ENCODE results near the gene CDX2. TPM values are rescaled to one million over a fixed set of nuclear protein-coding genes. Genes with fewer than 3 reads are reported as not detected.

The CDX2 gene
- total RNA-seq, 2 experiments from 2014 or later = not detected

DNA sequence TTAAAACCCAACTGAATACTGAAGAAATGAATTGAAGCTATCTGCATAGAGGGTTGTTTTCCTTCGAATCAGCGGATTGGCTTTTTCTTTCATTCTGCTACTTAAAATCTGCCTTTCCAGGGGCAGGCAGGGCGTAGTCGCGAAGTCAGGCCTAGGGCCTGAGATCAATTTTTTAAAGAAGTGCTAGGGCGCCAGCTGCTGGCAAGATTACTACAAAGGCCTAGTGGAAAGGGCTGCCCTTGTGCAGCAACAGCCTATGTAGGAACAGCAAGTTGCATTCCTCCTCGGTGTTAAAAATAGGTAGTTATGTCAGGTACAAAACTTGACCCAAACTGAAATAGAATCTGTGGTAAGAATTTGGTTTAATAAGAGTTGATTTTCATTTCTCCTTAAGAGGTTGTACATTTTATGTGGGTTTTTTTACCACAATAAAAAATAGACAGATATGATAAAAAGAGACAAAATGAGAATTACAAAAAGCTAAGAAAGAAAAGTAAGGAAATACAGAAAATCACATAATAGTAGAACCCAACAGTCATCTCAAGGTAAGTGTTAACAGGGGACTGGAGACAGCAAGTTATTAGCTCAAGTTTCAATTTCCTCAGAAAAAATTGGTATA, 28.9 kb upstream of the CDX2 start:
- peak; percentile 67 for DNase-seq
- no peaks in the 10 kb centered on the region for H3K36me3 Mint-ChIP-seq (ENCODE audit: low read depth)
- POLR2A ChIA-PET = no interaction called here
- ATAC-seq = peak; percentile 71
- H3K4me1 Mint-ChIP-seq = peaks cover 4% of the 10 kb centered on the region
- CTCF ChIA-PET = interaction anchor here (0.8 to 1.5 kb wide), 6 partner anchors 12 to 172 kb away, joined by 3 to 6 read pairs (median 5); no protein-coding TSS in a partner anchor
- H3K27ac Mint-ChIP-seq = no peak overlapping the region
- intact Hi-C loops (cut with DNase I, micrococcal nuclease) = no loop called here
- H3K4me3 Mint-ChIP-seq = no peak overlapping the region
- no peaks in the 10 kb centered on the region for H3K27me3 Mint-ChIP-seq
- no peaks in the 10 kb centered on the region for H3K9me3 Mint-ChIP-seq (ENCODE audit: low read depth)

DNA sequence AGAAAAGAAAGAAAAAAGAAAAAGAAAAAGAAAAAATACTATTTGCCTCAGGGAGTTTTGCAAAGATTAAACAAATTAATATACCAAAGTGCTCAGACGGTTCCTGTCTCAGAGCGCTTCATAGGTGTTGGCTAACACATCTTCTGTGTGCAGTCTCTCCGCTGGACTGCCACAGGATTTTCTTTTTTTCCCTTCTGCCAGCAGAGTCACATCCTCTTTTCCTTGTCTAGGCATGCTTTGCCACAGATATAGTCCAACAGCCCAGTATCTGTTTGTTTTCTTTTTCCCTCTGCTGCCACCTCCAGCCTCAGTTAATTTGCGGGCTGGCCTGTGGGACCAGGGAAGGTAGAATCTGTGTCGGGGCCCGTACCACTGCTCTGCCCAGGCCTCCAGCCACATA, 22.8 kb upstream of the CDX2 start:
- no peak for DNase-seq
- Mint-ChIP-seq H3K27me3 (peaks cover 8% of the 10 kb centered on the region), H3K4me3 (no peak overlapping the region), H3K4me1 (no peaks in the 10 kb centered on the region), H3K9me3 (ENCODE audit: low read depth) (no peaks in the 10 kb centered on the region), H3K36me3 (ENCODE audit: low read depth) (no peaks in the 10 kb centered on the region), H3K27ac (no peak overlapping the region)
- ChIA-PET POLR2A (no interaction called here), CTCF (no interaction called here)
- no peak for ATAC-seq
- intact Hi-C loops (cut with DNase I, micrococcal nuclease) = no loop called here

DNA sequence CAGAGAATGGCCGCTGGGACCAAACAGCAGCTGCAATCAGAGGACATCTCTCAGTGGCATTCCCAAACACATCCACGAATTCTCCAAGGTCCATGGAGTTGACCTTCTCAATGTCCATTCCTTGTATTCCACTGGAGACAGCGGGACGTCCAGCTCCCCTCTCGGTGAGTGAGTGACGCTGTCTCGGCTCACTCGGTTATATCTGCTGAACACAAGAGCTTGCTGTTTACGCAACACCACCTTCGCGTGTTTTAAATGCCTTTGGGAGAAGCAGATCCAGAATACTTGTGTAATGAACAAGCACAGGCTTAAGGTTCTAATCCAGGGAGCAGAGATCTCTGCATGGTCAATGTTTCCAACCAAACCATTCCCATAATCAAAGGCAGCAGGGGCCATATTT, 19.4 kb upstream of the CDX2 start, which contains the start of gene URAD:
TSS of gene URAD (minus strand) at position 174 of the 400 bp plus-strand sequence. CDS start at position 118, 56 bp downstream.
- no peaks in the 10 kb centered on the region for H3K4me1 Mint-ChIP-seq
- CTCF ChIA-PET = interaction anchor here (1.1 kb wide), 2 partner anchors 43 to 158 kb away, joined by 3 read pairs; no protein-coding TSS in a partner anchor
- ATAC-seq (no peak), DNase-seq (no peak)
- H3K4me3 Mint-ChIP-seq = no peak within 1 kb of the TSS
- no peaks in the 10 kb centered on the region for H3K36me3 Mint-ChIP-seq (ENCODE audit: low read depth)
- POLR2A ChIA-PET = no interaction called here
- no peak within 1 kb of the TSS for H3K27ac Mint-ChIP-seq
- H3K9me3 Mint-ChIP-seq (ENCODE audit: low read depth) = no peaks in the 10 kb centered on the region
- intact Hi-C loops (cut with DNase I, micrococcal nuclease) = loop anchor here in 1 of 2 experiments (10.0 kb wide), 1 partner anchor 454 kb away; no protein-coding TSS in a partner anchor
- H3K27me3 Mint-ChIP-seq = peaks cover 19% of the 10 kb centered on the region

DNA sequence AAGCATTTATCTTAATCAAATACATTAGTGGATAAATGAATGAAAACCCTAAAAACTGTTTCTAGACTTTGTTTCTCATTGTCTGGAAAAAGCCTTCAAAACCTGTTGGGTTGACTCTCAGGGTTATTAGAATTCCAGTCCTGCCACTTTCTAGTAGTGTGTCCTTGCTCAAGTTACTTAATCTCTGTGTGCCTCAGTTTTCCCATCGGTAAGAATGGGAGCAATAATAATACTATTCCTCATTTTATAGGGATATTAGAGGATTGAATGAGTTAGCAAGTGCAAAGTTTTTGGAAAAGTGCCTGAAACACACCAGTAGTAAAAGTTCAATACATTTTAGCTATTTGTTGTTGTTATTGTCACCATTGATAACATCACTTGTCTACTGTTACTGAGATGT, 16.5 kb upstream of the CDX2 start:
- ChIA-PET POLR2A (no interaction called here), CTCF (interaction anchor here (0.7 to 7.2 kb wide), 8 partner anchors 9 to 626 kb away, joined by 3 to 126 read pairs (median 6); no protein-coding TSS in a partner anchor)
- DNase-seq (no peak), ATAC-seq (no peak)
- H3K36me3 Mint-ChIP-seq (ENCODE audit: low read depth) = no peaks in the 10 kb centered on the region
- no peak overlapping the region for H3K27ac Mint-ChIP-seq
- H3K9me3 Mint-ChIP-seq (ENCODE audit: low read depth) = no peaks in the 10 kb centered on the region
- intact Hi-C loops (cut with DNase I, micrococcal nuclease) = loop anchor here in 1 of 2 experiments (2.0 to 10.0 kb wide), 2 partner anchors 451 to 623 kb away; no protein-coding TSS in a partner anchor
- H3K4me1 Mint-ChIP-seq = no peaks in the 10 kb centered on the region
- peaks cover 39% of the 10 kb centered on the region for H3K27me3 Mint-ChIP-seq
- H3K4me3 Mint-ChIP-seq = no peak overlapping the region

DNA sequence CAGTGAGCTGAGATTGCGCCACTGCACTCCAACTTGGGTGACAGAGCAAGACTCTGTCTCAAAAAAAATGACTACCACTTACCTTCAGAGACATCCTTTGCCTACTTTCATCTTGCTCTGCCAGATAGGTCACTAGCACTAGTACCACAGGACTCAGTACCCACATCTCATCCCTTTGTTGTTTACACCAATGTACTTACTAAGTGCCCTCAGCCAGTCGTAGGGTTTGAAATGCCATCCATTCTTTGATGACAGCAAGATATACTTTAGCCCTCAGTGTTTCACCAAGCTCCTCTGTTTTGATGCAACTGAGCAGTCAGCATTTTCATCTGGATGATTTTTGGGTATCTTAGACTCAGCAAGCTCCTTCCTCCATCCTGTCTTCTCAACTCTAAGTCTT, 13.2 kb upstream of the CDX2 start:
- Mint-ChIP-seq H3K27me3 (peaks cover 58% of the 10 kb centered on the region), H3K4me3 (no peak overlapping the region), H3K36me3 (ENCODE audit: low read depth) (no peaks in the 10 kb centered on the region), H3K27ac (no peak overlapping the region), H3K9me3 (ENCODE audit: low read depth) (no peaks in the 10 kb centered on the region), H3K4me1 (peaks cover 7% of the 10 kb centered on the region)
- ATAC-seq = no peak
- POLR2A ChIA-PET = interaction anchor here (0.6 kb wide), 1 partner anchor 152 kb away, joined by 4 read pairs; no protein-coding TSS in a partner anchor
- CTCF ChIA-PET = interaction anchor here (0.5 to 7.2 kb wide), 9 partner anchors 8 to 187 kb away, joined by 3 to 126 read pairs (median 4); no protein-coding TSS in a partner anchor
- intact Hi-C loops (cut with DNase I, micrococcal nuclease) = loop anchor here in 1 of 2 experiments (10.0 kb wide), 1 partner anchor 448 kb away; no protein-coding TSS in a partner anchor
- no peak for DNase-seq

DNA sequence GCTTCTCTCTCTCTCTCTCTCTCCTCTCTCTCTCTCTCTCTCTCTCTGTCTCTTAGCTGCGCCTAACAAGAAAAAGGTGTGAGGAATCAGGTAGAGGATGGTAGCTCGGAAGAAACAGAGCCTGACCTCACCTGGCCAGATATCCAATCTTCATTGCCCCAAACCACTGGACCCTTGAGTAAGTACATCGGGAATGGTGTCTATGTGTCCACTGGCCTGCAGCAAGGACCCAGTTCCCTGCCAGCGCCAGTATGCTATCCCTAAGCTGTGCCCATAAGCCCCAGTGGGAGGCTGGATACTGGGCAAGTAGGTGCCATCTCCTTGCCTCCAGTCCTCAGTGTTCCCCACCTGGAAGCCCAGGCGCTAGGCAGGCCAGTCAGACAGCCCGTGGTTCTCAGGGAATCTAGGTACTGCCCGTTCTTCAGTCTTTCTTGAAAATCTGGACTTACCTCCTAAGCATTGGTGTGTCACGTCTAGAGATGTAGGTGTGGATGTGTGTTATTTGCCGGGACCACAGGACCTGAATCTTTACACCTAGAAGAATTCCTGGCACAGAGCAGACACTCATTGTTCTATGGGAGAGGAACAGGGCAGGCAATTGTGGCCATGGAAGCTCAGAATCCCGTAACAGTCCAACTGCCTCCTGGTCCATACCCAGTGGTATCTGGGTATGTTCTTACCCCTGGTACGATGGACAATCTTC, 12.0 kb upstream of the CDX2 start:
- ChIA-PET POLR2A (no interaction called here), CTCF (interaction anchor here (0.8 to 7.2 kb wide), 4 partner anchors 17 to 153 kb away, joined by 3 to 126 read pairs (median 3); no protein-coding TSS in a partner anchor)
- no peak for DNase-seq
- Mint-ChIP-seq H3K4me3 (no peak overlapping the region), H3K9me3 (ENCODE audit: low read depth) (no peaks in the 10 kb centered on the region), H3K27ac (no peak overlapping the region), H3K27me3 (peaks cover 61% of the 10 kb centered on the region), H3K36me3 (ENCODE audit: low read depth) (no peaks in the 10 kb centered on the region), H3K4me1 (peaks cover 7% of the 10 kb centered on the region)
- intact Hi-C loops (cut with DNase I, micrococcal nuclease) = loop anchor here in 1 of 2 experiments (10.0 kb wide), 1 partner anchor 446 kb away; no protein-coding TSS in a partner anchor
- no peak for ATAC-seq

DNA sequence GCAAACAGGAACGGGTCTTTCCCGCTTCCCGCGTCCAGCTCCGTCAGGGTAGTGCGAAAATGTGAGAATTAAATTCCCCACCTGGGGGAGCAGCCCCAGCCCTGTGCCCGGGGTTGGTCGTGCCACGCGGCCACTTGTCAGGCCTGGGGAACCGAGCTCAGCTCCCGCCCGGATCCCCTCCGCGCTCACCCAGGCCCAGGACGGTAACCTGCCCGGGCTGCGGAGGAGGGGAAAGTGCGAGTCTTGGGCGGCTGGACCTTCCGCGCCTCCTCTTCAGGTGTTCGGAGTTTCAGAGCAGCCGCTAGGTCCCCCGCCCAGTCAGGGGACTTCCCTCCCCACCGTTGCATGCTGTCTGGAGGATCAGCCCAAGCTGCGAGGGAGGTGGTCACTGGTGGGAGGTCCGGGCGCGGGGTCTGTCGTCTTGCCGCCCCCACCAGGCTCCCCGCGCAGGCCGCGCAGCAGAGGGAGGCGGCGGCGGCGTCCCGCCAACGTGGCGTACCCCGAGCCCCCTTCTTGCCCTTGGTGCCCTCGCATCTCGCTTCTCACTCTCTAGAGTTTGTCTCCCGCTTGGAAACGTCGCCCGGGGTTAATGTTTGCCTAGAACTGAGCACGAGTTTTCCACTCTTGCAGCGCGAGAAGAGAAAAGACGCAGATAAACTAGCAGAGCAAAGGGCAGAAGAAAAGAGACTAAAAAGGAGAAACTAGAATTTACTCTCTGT, 11.3 kb upstream of the CDX2 start:
- no peak overlapping the region for H3K4me3 Mint-ChIP-seq
- intact Hi-C loops (cut with DNase I, micrococcal nuclease) = loop anchor here in 1 of 2 experiments (10.0 kb wide), 1 partner anchor 446 kb away; no protein-coding TSS in a partner anchor
- POLR2A ChIA-PET = no interaction called here

DNA sequence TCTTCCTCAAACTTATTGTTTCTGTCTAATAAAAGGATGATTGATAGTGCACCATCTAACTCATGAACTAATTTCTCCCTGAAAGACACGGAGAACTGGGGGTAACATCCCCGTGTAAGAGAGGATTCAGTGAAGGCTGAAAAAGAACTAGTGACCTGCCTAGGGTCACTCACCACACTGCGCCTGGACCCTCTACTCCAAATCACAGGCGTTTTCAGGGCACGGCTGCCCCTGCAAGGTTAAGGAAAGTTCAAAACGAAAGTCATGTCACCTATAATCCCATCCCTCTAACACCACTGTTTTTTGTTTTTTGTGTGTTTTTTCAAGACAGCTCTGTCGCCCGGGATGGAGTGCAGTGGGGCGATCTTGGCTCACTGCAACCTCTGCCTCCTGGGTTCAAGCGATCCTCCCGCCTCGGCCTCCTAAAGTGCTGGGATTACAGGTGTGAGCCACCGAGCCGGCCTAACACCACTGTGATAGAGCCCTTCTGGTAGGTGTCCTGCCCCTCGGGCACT, 10.7 kb upstream of the CDX2 start:
- ChIA-PET POLR2A (no interaction called here), CTCF (interaction anchor here (1.7 kb wide), 1 partner anchor 18 kb away, joined by 5 read pairs; no protein-coding TSS in a partner anchor)
- peaks cover 68% of the 10 kb centered on the region for H3K27me3 Mint-ChIP-seq
- DNase-seq = no peak
- ATAC-seq = no peak
- intact Hi-C loops (cut with DNase I, micrococcal nuclease) = loop anchor here (5.0 to 10.0 kb wide), 2 partner anchors 183 to 445 kb away; no protein-coding TSS in a partner anchor
- no peak overlapping the region for H3K4me3 Mint-ChIP-seq
- H3K9me3 Mint-ChIP-seq (ENCODE audit: low read depth) = no peaks in the 10 kb centered on the region
- peaks cover 15% of the 10 kb centered on the region for H3K4me1 Mint-ChIP-seq
- no peaks in the 10 kb centered on the region for H3K36me3 Mint-ChIP-seq (ENCODE audit: low read depth)
- H3K27ac Mint-ChIP-seq = no peak overlapping the region

More for the DNA sequence above, 11.3 kb upstream of the CDX2 start:
- Mint-ChIP-seq H3K4me1 (peaks cover 12% of the 10 kb centered on the region), H3K9me3 (ENCODE audit: low read depth) (no peaks in the 10 kb centered on the region), H3K27ac (no peak overlapping the region), H3K36me3 (ENCODE audit: low read depth) (no peaks in the 10 kb centered on the region), H3K27me3 (peaks cover 63% of the 10 kb centered on the region)
- CTCF ChIA-PET = interaction anchor here (1.7 to 7.2 kb wide), 2 partner anchors 19 to 152 kb away, joined by 5 to 126 read pairs; no protein-coding TSS in a partner anchor
- no peak for ATAC-seq
- no peak for DNase-seq

DNA sequence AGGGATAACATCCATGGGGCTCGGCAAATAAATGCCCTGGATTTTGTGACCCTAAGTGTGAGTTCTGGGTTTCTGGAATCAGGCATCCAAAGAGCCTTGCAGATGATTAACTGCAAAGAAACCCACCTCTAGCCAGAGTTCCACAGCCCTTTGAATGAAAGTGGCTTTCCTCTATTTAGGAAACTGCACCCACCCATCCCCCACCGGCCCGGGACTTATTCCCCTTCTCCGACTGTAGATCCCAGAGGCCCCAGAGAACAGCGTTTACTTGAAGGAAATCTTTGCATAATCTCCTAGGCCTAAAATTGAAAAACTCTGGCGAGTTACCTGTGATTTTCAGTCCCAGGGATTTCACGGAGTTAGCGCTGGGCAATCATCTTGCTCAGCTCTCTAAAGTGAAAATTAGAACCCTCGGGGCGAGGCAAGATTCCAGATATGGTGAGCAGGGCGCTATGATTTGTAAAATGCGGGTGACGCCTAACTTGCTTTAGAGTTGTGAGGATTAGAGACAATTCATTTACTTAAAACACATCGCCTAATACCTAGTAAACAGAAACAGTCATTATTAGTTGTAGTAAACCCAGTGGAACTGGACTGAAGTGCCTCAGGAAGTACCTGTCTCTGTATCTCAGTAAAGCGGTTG, 10.0 kb upstream of the CDX2 start:
- intact Hi-C loops (cut with DNase I, micrococcal nuclease) = loop anchor here in 1 of 2 experiments (5.0 kb wide), 1 partner anchor 182 kb away; no protein-coding TSS in a partner anchor
- no peaks in the 10 kb centered on the region for H3K36me3 Mint-ChIP-seq (ENCODE audit: low read depth)
- ATAC-seq (no peak), DNase-seq (no peak)
- H3K4me1 Mint-ChIP-seq = peaks cover 15% of the 10 kb centered on the region
- H3K4me3 Mint-ChIP-seq = no peak overlapping the region
- peaks cover 73% of the 10 kb centered on the region for H3K27me3 Mint-ChIP-seq
- ChIA-PET CTCF (interaction anchor here (0.7 to 2.0 kb wide), 3 partner anchors 18 to 183 kb away, joined by 3 to 6 read pairs (median 5); no protein-coding TSS in a partner anchor), POLR2A (no interaction called here)
- H3K9me3 Mint-ChIP-seq (ENCODE audit: low read depth) = no peaks in the 10 kb centered on the region
- H3K27ac Mint-ChIP-seq = no peak overlapping the region

DNA sequence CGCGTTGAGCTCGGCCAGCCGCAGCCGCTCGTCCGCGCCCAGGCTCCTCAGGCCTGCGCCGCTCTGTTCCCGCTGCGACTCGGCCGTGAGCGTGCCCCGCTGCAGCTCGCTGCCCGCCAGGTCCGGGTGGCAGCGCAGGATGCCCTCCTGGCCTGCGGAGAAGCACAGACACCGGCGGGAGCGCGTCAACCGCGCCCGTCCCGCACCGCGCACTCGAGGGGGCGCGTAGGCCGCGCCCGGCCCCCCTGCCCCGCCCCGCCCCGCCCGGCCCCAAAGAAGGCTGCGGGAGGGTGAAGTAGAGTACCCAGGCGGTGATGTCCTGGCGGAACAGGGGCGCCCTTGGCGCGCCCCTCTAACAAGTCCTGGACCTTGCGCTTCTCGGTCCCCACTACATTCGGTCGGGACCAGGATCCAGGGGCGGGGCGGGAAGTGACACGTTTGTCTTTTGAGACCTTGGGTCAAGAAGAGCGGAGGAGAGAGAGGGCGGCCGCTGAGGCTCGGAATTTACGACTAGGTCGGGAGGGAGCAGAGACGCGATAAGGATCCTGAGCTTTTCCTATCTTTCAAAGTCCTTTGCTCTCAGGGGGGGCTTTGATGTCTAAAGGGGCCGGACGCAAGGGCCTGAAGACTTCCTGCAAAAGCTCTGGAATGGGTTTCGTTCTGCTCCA, 9.3 kb upstream of the CDX2 start:
- CTCF ChIA-PET = interaction anchor here (0.7 to 2.0 kb wide), 6 partner anchors 12 to 182 kb away, joined by 3 to 6 read pairs (median 4); no protein-coding TSS in a partner anchor
- Mint-ChIP-seq H3K9me3 (ENCODE audit: low read depth) (no peaks in the 10 kb centered on the region), H3K36me3 (ENCODE audit: low read depth) (no peaks in the 10 kb centered on the region), H3K4me1 (peaks cover 15% of the 10 kb centered on the region), H3K27ac (no peak overlapping the region), H3K4me3 (no peak overlapping the region), H3K27me3 (peaks cover 78% of the 10 kb centered on the region)
- DNase-seq (no peak), ATAC-seq (no peak)
- POLR2A ChIA-PET = no interaction called here
- intact Hi-C loops (cut with DNase I, micrococcal nuclease) = loop anchor here in 1 of 2 experiments (5.0 kb wide), 1 partner anchor 181 kb away; no protein-coding TSS in a partner anchor
